Smooth muscle cell (in vitro differentiated cells): Measurements from ENCODE around the gene GPC6. TPM values are rescaled to one million over a fixed set of nuclear protein-coding genes. Genes with fewer than 3 reads are reported as not detected.

Experiments used
- DNase-seq: peaks from one replicate; lab custom pipeline; 2025; ENCODE audit not compliant: unreplicated experiment; lab: John Stamatoyannopoulos, UW
- H2AFZ ChIP-seq: fragments of 200-600 bp; sonication (generic); 2 replicates; pipeline ENCODE4 v1.6.0; 2016; ENCODE audit warnings: antibody characterized with exemption, low read depth, mild to moderate bottlenecking
- H3F3A ChIP-seq: fragments of 200-600 bp; sonication (generic); 2 replicates; pipeline ENCODE4 v1.6.0; 2017; ENCODE audit warnings: antibody characterized with exemption, low read depth
- H3K27ac ChIP-seq: fragments of 200-600 bp; sonication (generic); 2 replicates; pipeline ENCODE4 v1.5.1; 2016; ENCODE audit warnings: low read depth, mild to moderate bottlenecking
- H3K27me3 ChIP-seq: fragments of 200-600 bp; sonication (generic); 2 replicates; pipeline ENCODE4 v1.6.1; 2016; ENCODE audit warnings: low read depth, mild to moderate bottlenecking
- H3K36me3 ChIP-seq: fragments of 200-600 bp; sonication (generic); 2 replicates; pipeline ENCODE4 v1.5.1; 2016; ENCODE audit warnings: low read depth
- H3K4me1 ChIP-seq: fragments of 200-600 bp; sonication (generic); 2 replicates; pipeline ENCODE4 v1.5.1; 2016; ENCODE audit warnings: low read depth
- H3K4me2 ChIP-seq: fragments of 200-600 bp; sonication (generic); 2 replicates; pipeline ENCODE4 v1.6.0; 2016; ENCODE audit warnings: mild to moderate bottlenecking
- H3K4me3 ChIP-seq: fragments of 200-600 bp; sonication (generic); 2 replicates; pipeline ENCODE4 v1.5.1; 2016; ENCODE audit warnings: mild to moderate bottlenecking
- H3K79me2 ChIP-seq: fragments of 200-600 bp; sonication (generic); 2 replicates; pipeline ENCODE4 v1.6.0; 2016; ENCODE audit warnings: low read depth, mild to moderate bottlenecking
- H3K9ac ChIP-seq: fragments of 200-600 bp; sonication (generic); 2 replicates; pipeline ENCODE4 v1.6.0; 2016; ENCODE audit warnings: low read depth
- H3K9me3 ChIP-seq: fragments of 200-600 bp; sonication (generic); replicated peaks from 2 replicates; pipeline ENCODE4 v1.5.1; 2016; ENCODE audit warnings: low read depth
- H4K20me1 ChIP-seq: fragments of 200-600 bp; sonication (generic); 2 replicates; pipeline ENCODE4 v1.6.0; 2016; ENCODE audit warnings: low read depth
- CTCF ChIP-seq: fragments of 200-600 bp; sonication (generic); IDR thresholded peaks from 2 replicates; pipeline ENCODE4 v1.5.1; 2017; ENCODE audit warnings: borderline replicate concordance, mild to moderate bottlenecking, antibody characterized with exemption; ENCODE audit not compliant: insufficient read depth, poor library complexity, severe bottlenecking
- WGBS: methylation state at CpG from one replicate; pipeline ENCODE4 v1.1.7; 2016; ENCODE audit warnings: low lambda C conversion rate; 5-methylcytosine and 5-hydroxymethylcytosine counted together
- polyA plus RNA-seq: library from polyadenylated mRNA; unstranded; fragments of >200 nt; fragmentation: Nextera tagmentation; extraction: Ambion mirVana; gene quantifications from 2 replicates; pipeline ENCODE4 v1.2.1, GENCODE V29; 2016
- total RNA-seq: library from RNA; depleted of rRNA; stranded (reverse); fragments of >200 nt; gene quantifications from 2 replicates; pipeline ENCODE4 v1.2.3, GENCODE V29; 2014

The GPC6 gene
- total and polyA plus RNA-seq, 2 experiments from 2014 or later, result 19.7 to 68.5 TPM

- Histone ChIP-seq H3K79me2 (no peaks in the 10 kb centered on the region), H2AFZ (no peak overlapping the region), H3K4me3 (no peak overlapping the region), H3K36me3 (no peaks in the 10 kb centered on the region), H3K27me3 (no peaks in the 10 kb centered on the region), H3K4me1 (peaks cover 48% of the 10 kb centered on the region), H3F3A (no peaks in the 10 kb centered on the region), H3K9me3 (no peaks in the 10 kb centered on the region), H3K27ac (peak overlapping the region; percentile 64), H4K20me1 (no peaks in the 10 kb centered on the region), H3K9ac (no peak overlapping the region), H3K4me2 (peak overlapping the region; percentile 32)
- no peak for DNase-seq
- 36% methylated on average over 8 of the region's 8 CpGs for WGBS
- no peak for TF ChIP-seq CTCF
Measured at GRCh38 chr13:93775507-93776108, 549.0 kb downstream of the GPC6 start.

GRCh38 chr13:93776936-93777335 is 550.3 kb downstream of the GPC6 start:
- H3K36me3 ChIP-seq, result no peaks in the 10 kb centered on the region
- peak overlapping the region; percentile 57 for H3K4me2 ChIP-seq
- no peaks in the 10 kb centered on the region for H3K9me3 ChIP-seq
- H4K20me1 ChIP-seq, result no peaks in the 10 kb centered on the region
- H3F3A ChIP-seq, result no peaks in the 10 kb centered on the region
- H3K9ac ChIP-seq, result no peak overlapping the region
- TF ChIP-seq CTCF, result no peak
- no peak for DNase-seq
- no peaks in the 10 kb centered on the region for H3K27me3 ChIP-seq
- H3K27ac ChIP-seq, result peak overlapping the region; percentile 64
- WGBS, result 38% methylated on average over 5 of the region's 5 CpGs
- peaks cover 39% of the 10 kb centered on the region for H3K4me1 ChIP-seq
- no peak overlapping the region for H3K4me3 ChIP-seq
- no peaks in the 10 kb centered on the region for H3K79me2 ChIP-seq
- H2AFZ ChIP-seq, result no peak overlapping the region

GRCh38 chr13:93777504-93777903 is 550.9 kb downstream of the GPC6 start:
- TF ChIP-seq CTCF, result no peak
- H3K27ac ChIP-seq, result peak overlapping the region; percentile 64
- no peak overlapping the region for H3K4me3 ChIP-seq
- no peaks in the 10 kb centered on the region for H3F3A ChIP-seq
- H3K4me2 ChIP-seq, result peak overlapping the region; percentile 57
- H3K79me2 ChIP-seq, result no peaks in the 10 kb centered on the region
- H4K20me1 ChIP-seq, result no peaks in the 10 kb centered on the region
- no peak overlapping the region for H3K9ac ChIP-seq
- no peaks in the 10 kb centered on the region for H3K36me3 ChIP-seq
- H3K27me3 ChIP-seq, result no peaks in the 10 kb centered on the region
- no peak overlapping the region for H2AFZ ChIP-seq
- WGBS, result 86% methylated on average over 2 of the region's 2 CpGs
- H3K9me3 ChIP-seq, result no peaks in the 10 kb centered on the region
- DNase-seq, result no peak
- H3K4me1 ChIP-seq, result peaks cover 37% of the 10 kb centered on the region

GRCh38 chr13:93778548-93778947 is 551.9 kb downstream of the GPC6 start:
- TF ChIP-seq CTCF, result no peak
- no peak overlapping the region for H3K4me3 ChIP-seq
- H3K4me1 ChIP-seq, result peaks cover 37% of the 10 kb centered on the region
- no peaks in the 10 kb centered on the region for H3F3A ChIP-seq
- H3K27ac ChIP-seq, result no peak overlapping the region
- H3K36me3 ChIP-seq, result no peaks in the 10 kb centered on the region
- H3K4me2 ChIP-seq, result no peak overlapping the region
- H3K79me2 ChIP-seq, result no peaks in the 10 kb centered on the region
- WGBS, result 93% methylated on average over 1 of the region's 1 CpG
- H3K9me3 ChIP-seq, result no peaks in the 10 kb centered on the region
- no peak overlapping the region for H2AFZ ChIP-seq
- no peaks in the 10 kb centered on the region for H3K27me3 ChIP-seq
- no peaks in the 10 kb centered on the region for H4K20me1 ChIP-seq
- no peak overlapping the region for H3K9ac ChIP-seq
- DNase-seq, result no peak
